GM12892 (cell line): ENCODE results near the gene HPCA.

ENCODE experiments used
- POLR2A ChIP-seq: IDR thresholded peaks from 2 replicates; pipeline ENCODE4 v1.6.1; 2011; ENCODE audit warnings: low read depth, low read length, control low read depth
- POLR2AphosphoS5 ChIP-seq: IDR thresholded peaks from 2 replicates; pipeline ENCODE4 v1.6.1; 2011; ENCODE audit warnings: low read depth, low read length, control low read depth
- TAF1 ChIP-seq: IDR thresholded peaks from 2 replicates; pipeline ENCODE4 v1.6.1; 2011; ENCODE audit warnings: low read depth, mild to moderate bottlenecking, control low read depth, low read length, borderline replicate concordance

DNA sequence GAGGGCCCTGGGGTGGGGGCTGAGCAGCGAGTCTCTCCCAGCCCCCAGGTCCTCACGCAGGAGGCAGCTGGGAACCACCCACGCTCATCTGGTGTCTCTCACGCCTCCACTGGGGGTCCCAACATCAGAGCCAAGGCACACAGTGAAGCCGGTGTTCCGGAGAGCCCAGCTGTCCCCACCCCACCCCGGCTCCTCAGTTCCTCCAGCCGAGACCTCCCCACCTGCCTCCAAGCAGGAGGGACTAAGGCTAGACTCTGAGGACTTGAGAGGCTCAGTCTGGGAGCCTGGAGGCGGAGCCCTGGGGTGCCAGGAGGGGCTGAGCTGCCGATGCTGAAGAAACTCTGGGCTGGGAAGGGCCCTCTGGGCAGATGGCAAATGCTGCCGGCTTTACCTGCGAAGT, 1.6 kb upstream of the HPCA start:
- TF ChIP-seq POLR2AphosphoS5 (no peak), TAF1 (no peak), POLR2A (no peak)
